Aorta (tissue), 5 donors: Measurements from ENCODE around the gene RECQL5. TPM values are rescaled to one million over a fixed set of nuclear protein-coding genes. Genes with fewer than 3 reads are reported as not detected.
A peak's percentile ranks its signal among the peaks of the same experiment; 100 is the strongest.

Experiments used
- ATAC-seq: fragments of 200-7000 bp; cut with Tn5 transposase; one replicate; pipeline ENCODE4 v1.9.1; 2022; ENCODE audit warnings: moderate library complexity; ENCODE audit not compliant: low FRiP score
- DNase-seq, 2 donors: peaks; one replicate each; pipeline ENCODE4 v3.0.0-alpha.2; 2020
- H3K27ac ChIP-seq, 2 donors: one replicate each; pipeline ENCODE4 v1.5.1; 2013; ENCODE audit warnings: low read length in 2 of 2, mild to moderate bottlenecking in 2 of 2, moderate library complexity in 2 of 2, control low read depth in 1 of 2, inconsistent platforms in 1 of 2, low read depth in 1 of 2
- H3K27me3 ChIP-seq, 2 donors: one replicate each; pipeline ENCODE4 v1.6.1; 2013; ENCODE audit warnings: control low read depth in 1 of 2, low read length in 1 of 2, mild to moderate bottlenecking in 1 of 2, moderate library complexity in 1 of 2; ENCODE audit not compliant: insufficient read depth in 2 of 2, control insufficient read depth in 1 of 2
- H3K36me3 ChIP-seq, 2 donors: one replicate each; pipeline ENCODE4 v1.6.1; 2013; ENCODE audit warnings: control low read depth in 1 of 2, low read length in 1 of 2, mild to moderate bottlenecking in 1 of 2; ENCODE audit not compliant: insufficient read depth in 2 of 2, control insufficient read depth in 1 of 2
- H3K4me1 ChIP-seq, 2 donors: one replicate each; pipeline ENCODE4 v1.6.1; 2013; ENCODE audit warnings: low read length in 2 of 2, control low read depth in 1 of 2, mild to moderate bottlenecking in 1 of 2, moderate library complexity in 1 of 2; ENCODE audit not compliant: insufficient read depth in 2 of 2, control insufficient read depth in 1 of 2
- H3K4me3 ChIP-seq, 2 donors: one replicate each; pipeline ENCODE4 v1.5.1; 2013; ENCODE audit warnings: low read length in 2 of 2, control low read depth in 1 of 2, mild to moderate bottlenecking in 1 of 2
- H3K9me3 ChIP-seq: one replicate; pipeline ENCODE4 v1.6.1; 2013; ENCODE audit warnings: mild to moderate bottlenecking, low read length; ENCODE audit not compliant: control insufficient read depth
- WGBS, 2 donors: extraction: QIAGEN DNeasy Blood & Tissue Kit; methylation state at CpG; one replicate each; pipeline ENCODE4 v1.1.7; 2013; 5-methylcytosine and 5-hydroxymethylcytosine counted together
- intact Hi-C, 2 donors: fragments of 100-400 bp; cut with DNase I; formaldehyde crosslinking; loops; one replicate each; pipeline versions ENCODE4 v1.14.2 to v1.15.0; 2022
- long read RNA-seq, 2 donors: library from polyadenylated mRNA; unstranded; transcript quantifications; one replicate each; pipeline ENCODE4 v2.0.0, GENCODE V29; 2020 to 2021
- polyA plus RNA-seq, 2 donors: library from polyadenylated mRNA; stranded (reverse); fragments of 200-250 nt; gene quantifications; one replicate each; pipeline ENCODE4 v1.2.3, GENCODE V29; 2013
- total RNA-seq, 2 donors: library from RNA; stranded (reverse); fragmentation: NEBNext Ultra II Directional; extraction: Animal tissue kit (Norgen Biotek cat#: 25700); gene quantifications; one replicate each; pipeline ENCODE4 v1.2.1, GENCODE V29; 2021
- donor health status: healthy with polysubstance abuse.
- donor health status: Bipolar disorder and iron deficiency.
- donor health status: DM: no; HTN: no; CAD: no.
- donor health status: DM: no; HTN: no; CAD: no.
- donor health status: DM: yes; HTN: yes; CAD: no.

Gene RECQL5
- total RNA-seq (10 to 100 TPM; 11.4 to 26.1 TPM), polyA plus RNA-seq (10 to 100 TPM in 1 of 2 donors, 1 to 10 TPM in 1; 3.3 to 40.6 TPM)
- long read RNA-seq, donor 1, transcript RECQL5-201 (20 exons, 3,704 nt) = major isoform, 5 of 18 reads
- long read RNA-seq, donor 1, partial matches to known transcripts = 7 of 18 reads
- long read RNA-seq, donor 1, other reads (novel, unspliced or antisense) = 4 of 18 reads
- long read RNA-seq, donor 2, partial matches to known transcripts = 4 of 10 reads
- long read RNA-seq, donor 2, other reads (novel, unspliced or antisense) = 3 of 10 reads

- intact Hi-C loops = no loop called here
- Histone ChIP-seq H3K27ac (peak within 1 kb of the TSS; percentile 18 to 56), H3K4me1 (peaks cover 0 to 2% of the 10 kb centered on the region in 2 donors), H3K27me3 (no peaks in the 10 kb centered on the region), H3K36me3 (peaks cover 2 to 4% of the 10 kb centered on the region in 2 donors), H3K9me3 (no peaks in the 10 kb centered on the region), H3K4me3 (peak within 1 kb of the TSS; percentile 45 to 85)
- ATAC-seq (peak; percentile 99), DNase-seq (peak; percentile 99)
- 0% methylated on average over 55 of the region's 55 CpGs for WGBS, 2 donors
Observed at GRCh38 chr17:75666959-75667790, at the start of gene RECQL5, which contains the start of gene SAP30BP. TSS of gene RECQL5 (minus strand) at chr17:75667154. CDS start at chr17:75666557, 597 bp downstream. TSS of gene SAP30BP (plus strand) at chr17:75667338. CDS start at chr17:75667373, 35 bp downstream.

- DNase-seq (no peak), ATAC-seq (no peak)
- 57 to 61% methylated on average over 2 of the region's 2 CpGs for WGBS, 2 donors
- Histone ChIP-seq H3K27ac (no peak overlapping the region), H3K9me3 (no peaks in the 10 kb centered on the region), H3K4me3 (no peak overlapping the region), H3K36me3 (peaks cover 0 to 2% of the 10 kb centered on the region in 2 donors), H3K4me1 (no peaks in the 10 kb centered on the region), H3K27me3 (no peaks in the 10 kb centered on the region)
- intact Hi-C loops = no loop called here
Observed at GRCh38 chr17:75712446-75712845, 45.5 kb upstream of the RECQL5 start.

GRCh38 chr17:75707079-75707571, 40.2 kb upstream of the RECQL5 start:
- Histone ChIP-seq H3K27ac (no peak overlapping the region), H3K4me3 (no peak overlapping the region), H3K4me1 (no peaks in the 10 kb centered on the region), H3K36me3 (peaks cover 12 to 13% of the 10 kb centered on the region in 2 donors), H3K27me3 (no peaks in the 10 kb centered on the region), H3K9me3 (no peaks in the 10 kb centered on the region)
- ATAC-seq (peak; percentile 40), DNase-seq (no peak)
- WGBS, 2 donors = 88 to 90% methylated on average over 12 of the region's 12 CpGs
- intact Hi-C loops = no loop called here

GRCh38 chr17:75706042-75706728, 39.2 kb upstream of the RECQL5 start:
- no peaks in the 10 kb centered on the region for H3K4me1 ChIP-seq
- DNase-seq (no peak), ATAC-seq (peak; percentile 27)
- intact Hi-C loops = no loop called here
- peaks cover 12 to 13% of the 10 kb centered on the region in 2 donors for H3K36me3 ChIP-seq
- no peaks in the 10 kb centered on the region for H3K9me3 ChIP-seq
- no peak overlapping the region for H3K27ac ChIP-seq
- H3K27me3 ChIP-seq = no peaks in the 10 kb centered on the region
- 88% methylated on average over 20 of the region's 20 CpGs for WGBS, 2 donors
- no peak overlapping the region for H3K4me3 ChIP-seq

GRCh38 chr17:75704963-75705875, 38.3 kb upstream of the RECQL5 start:
- Histone ChIP-seq H3K27ac (no peak overlapping the region), H3K4me1 (no peaks in the 10 kb centered on the region), H3K27me3 (no peaks in the 10 kb centered on the region), H3K36me3 (peaks cover 13 to 14% of the 10 kb centered on the region in 2 donors), H3K4me3 (no peak overlapping the region), H3K9me3 (no peaks in the 10 kb centered on the region)
- intact Hi-C loops = no loop called here
- 76% methylated on average over 26 to 27 of the region's 27 CpGs for WGBS, 2 donors
- ATAC-seq (no peak), DNase-seq (no peak)

- intact Hi-C loops = no loop called here
- Histone ChIP-seq H3K4me3 (no peak overlapping the region), H3K36me3 (peaks cover 13 to 16% of the 10 kb centered on the region in 2 donors), H3K9me3 (no peaks in the 10 kb centered on the region), H3K27me3 (no peaks in the 10 kb centered on the region), H3K4me1 (no peaks in the 10 kb centered on the region), H3K27ac (no peak overlapping the region)
- 88 to 92% methylated on average over 9 of the region's 9 CpGs for WGBS, 2 donors
- DNase-seq (no peak), ATAC-seq (no peak)
Observed at GRCh38 chr17:75703591-75703990, 36.6 kb upstream of the RECQL5 start.

- DNase-seq (no peak), ATAC-seq (no peak)
- H3K27me3 ChIP-seq = no peaks in the 10 kb centered on the region
- no peaks in the 10 kb centered on the region for H3K9me3 ChIP-seq
- H3K27ac ChIP-seq = no peak overlapping the region
- no peak overlapping the region for H3K4me3 ChIP-seq
- H3K36me3 ChIP-seq = peaks cover 13 to 16% of the 10 kb centered on the region in 2 donors
- no peaks in the 10 kb centered on the region for H3K4me1 ChIP-seq
- intact Hi-C loops = no loop called here
- WGBS, 2 donors = 92 to 93% methylated on average over 12 of the region's 12 CpGs
Observed at GRCh38 chr17:75703191-75703590, 36.2 kb upstream of the RECQL5 start.

- Histone ChIP-seq H3K27ac (no peak overlapping the region), H3K36me3 (peaks cover 2 to 12% of the 10 kb centered on the region in 2 donors), H3K4me3 (no peak overlapping the region), H3K4me1 (no peaks in the 10 kb centered on the region), H3K9me3 (no peaks in the 10 kb centered on the region), H3K27me3 (no peaks in the 10 kb centered on the region)
- 84 to 86% methylated on average over 10 of the region's 10 CpGs for WGBS, 2 donors
- intact Hi-C loops = no loop called here
- ATAC-seq = no peak
- no peak for DNase-seq
Observed at GRCh38 chr17:75701288-75701687, 34.3 kb upstream of the RECQL5 start.
